Nephron progenitor cell (in vitro differentiated cells): Measurements from ENCODE around the gene PKHD1.

Experiments used
- DNase-seq: peaks from one replicate; pipeline ENCODE4 v3.0.0; 2021
- H3K27ac Mint-ChIP-seq: 2 replicates; pipeline ENCODE4 v1.8.0; 2021; ENCODE audit warnings: mild to moderate bottlenecking, moderate library complexity, mixed read lengths
- H3K27me3 Mint-ChIP-seq: 2 replicates; pipeline ENCODE4 v1.8.0; 2021; ENCODE audit warnings: mild to moderate bottlenecking, low read depth, mixed read lengths; ENCODE audit not compliant: poor library complexity
- H3K36me3 Mint-ChIP-seq: 2 replicates; pipeline ENCODE4 v1.8.0; 2021; ENCODE audit warnings: low read depth, mixed read lengths
- H3K4me1 Mint-ChIP-seq: 2 replicates; pipeline ENCODE4 v1.8.0; 2021; ENCODE audit warnings: mixed read lengths
- H3K4me3 Mint-ChIP-seq: 2 replicates; pipeline ENCODE4 v1.8.0; 2021; ENCODE audit warnings: mild to moderate bottlenecking, moderate library complexity, mixed read lengths
- H3K9me3 Mint-ChIP-seq: 2 replicates; pipeline ENCODE4 v1.8.0; 2021; ENCODE audit warnings: mild to moderate bottlenecking, moderate library complexity, mixed read lengths
- TF ChIP-seq, protein P1 (sequence below): fragments of 200-600 bp; sonication (generic); IDR thresholded peaks from 2 replicates; pipeline ENCODE4 v1.5.0; 2021; ENCODE audit warnings: antibody characterized with exemption

The PKHD1 gene

GRCh38 chr6:51910851-51911250 is 176.6 kb downstream of the PKHD1 start:
- TF ChIP-seq, protein P1, sequence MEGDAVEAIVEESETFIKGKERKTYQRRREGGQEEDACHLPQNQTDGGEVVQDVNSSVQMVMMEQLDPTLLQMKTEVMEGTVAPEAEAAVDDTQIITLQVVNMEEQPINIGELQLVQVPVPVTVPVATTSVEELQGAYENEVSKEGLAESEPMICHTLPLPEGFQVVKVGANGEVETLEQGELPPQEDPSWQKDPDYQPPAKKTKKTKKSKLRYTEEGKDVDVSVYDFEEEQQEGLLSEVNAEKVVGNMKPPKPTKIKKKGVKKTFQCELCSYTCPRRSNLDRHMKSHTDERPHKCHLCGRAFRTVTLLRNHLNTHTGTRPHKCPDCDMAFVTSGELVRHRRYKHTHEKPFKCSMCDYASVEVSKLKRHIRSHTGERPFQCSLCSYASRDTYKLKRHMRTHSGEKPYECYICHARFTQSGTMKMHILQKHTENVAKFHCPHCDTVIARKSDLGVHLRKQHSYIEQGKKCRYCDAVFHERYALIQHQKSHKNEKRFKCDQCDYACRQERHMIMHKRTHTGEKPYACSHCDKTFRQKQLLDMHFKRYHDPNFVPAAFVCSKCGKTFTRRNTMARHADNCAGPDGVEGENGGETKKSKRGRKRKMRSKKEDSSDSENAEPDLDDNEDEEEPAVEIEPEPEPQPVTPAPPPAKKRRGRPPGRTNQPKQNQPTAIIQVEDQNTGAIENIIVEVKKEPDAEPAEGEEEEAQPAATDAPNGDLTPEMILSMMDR, result no peak
- no peaks in the 10 kb centered on the region for H3K36me3 Mint-ChIP-seq
- no peak for DNase-seq
- H3K4me3 Mint-ChIP-seq, result no peak overlapping the region
- H3K27ac Mint-ChIP-seq, result no peak overlapping the region
- peaks cover 4% of the 10 kb centered on the region for H3K4me1 Mint-ChIP-seq
- no peaks in the 10 kb centered on the region for H3K9me3 Mint-ChIP-seq
- H3K27me3 Mint-ChIP-seq, result peaks cover 6% of the 10 kb centered on the region

- Mint-ChIP-seq H3K9me3 (no peaks in the 10 kb centered on the region), H3K4me1 (peaks cover 4% of the 10 kb centered on the region), H3K27ac (no peak overlapping the region), H3K4me3 (no peak overlapping the region), H3K36me3 (no peaks in the 10 kb centered on the region), H3K27me3 (peaks cover 3% of the 10 kb centered on the region)
- no peak for DNase-seq
- TF ChIP-seq, protein P1, result no peak
Measured at GRCh38 chr6:51908243-51908642, 179.2 kb downstream of the PKHD1 start.

GRCh38 chr6:51901766-51902764 is 185.3 kb downstream of the PKHD1 start:
- H3K27me3 Mint-ChIP-seq, result no peaks in the 10 kb centered on the region
- no peak overlapping the region for H3K4me3 Mint-ChIP-seq
- H3K4me1 Mint-ChIP-seq, result no peaks in the 10 kb centered on the region
- H3K27ac Mint-ChIP-seq, result no peak overlapping the region
- H3K36me3 Mint-ChIP-seq, result no peaks in the 10 kb centered on the region
- H3K9me3 Mint-ChIP-seq, result peaks cover 8% of the 10 kb centered on the region
- TF ChIP-seq, protein P1, result no peak
- no peak for DNase-seq

DNA sequence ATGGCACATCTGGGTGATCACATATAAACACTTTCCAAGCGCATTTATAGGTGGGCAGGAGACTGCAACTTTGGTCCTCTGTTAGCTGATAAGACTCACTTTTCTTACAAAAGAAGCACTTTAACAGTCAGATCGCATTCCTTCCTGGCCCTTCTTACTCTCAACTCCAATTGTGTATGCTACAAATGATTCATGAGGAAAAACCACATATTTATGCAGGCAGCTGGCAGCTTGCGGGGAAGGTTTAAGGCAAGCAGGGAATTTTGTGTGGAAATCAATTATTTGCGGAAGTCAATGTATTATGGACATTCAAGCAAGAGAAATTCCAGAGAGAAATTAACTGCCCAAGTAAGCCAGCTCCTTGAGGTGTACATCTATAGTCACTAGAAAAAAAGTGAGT is 194.0 kb downstream of the PKHD1 start:
- Mint-ChIP-seq H3K4me3 (no peak overlapping the region), H3K27ac (no peak overlapping the region), H3K36me3 (no peaks in the 10 kb centered on the region), H3K27me3 (peaks cover 4% of the 10 kb centered on the region), H3K9me3 (peaks cover 10% of the 10 kb centered on the region), H3K4me1 (no peaks in the 10 kb centered on the region)
- TF ChIP-seq, protein P1, result no peak
- no peak for DNase-seq

DNA sequence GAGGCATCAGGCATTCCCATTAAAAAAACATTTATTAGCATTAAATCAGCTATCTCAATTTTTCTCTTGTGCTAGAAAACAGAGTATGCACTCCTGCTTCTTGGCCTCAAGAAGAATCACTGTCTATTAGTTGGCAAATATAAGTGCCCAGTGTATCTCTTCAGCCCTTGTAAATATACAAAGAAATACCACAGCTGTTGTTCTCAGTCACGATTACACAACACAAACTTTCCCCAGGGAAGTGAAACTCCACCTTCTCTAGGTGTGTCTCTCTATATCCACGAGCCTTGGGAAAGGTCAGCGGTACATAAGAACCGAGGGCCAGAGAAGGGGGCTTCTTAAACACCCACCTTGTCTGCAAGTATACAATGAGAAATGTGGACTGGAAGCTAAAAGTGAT is 194.7 kb downstream of the PKHD1 start:
- TF ChIP-seq, protein P1, result no peak
- Mint-ChIP-seq H3K4me3 (no peak overlapping the region), H3K9me3 (peaks cover 10% of the 10 kb centered on the region), H3K4me1 (no peaks in the 10 kb centered on the region), H3K36me3 (no peaks in the 10 kb centered on the region), H3K27ac (no peak overlapping the region), H3K27me3 (peaks cover 4% of the 10 kb centered on the region)
- DNase-seq, result no peak
